OCI-LY1 (cell line): Measurements from ENCODE around the gene NEIL1.
A peak's percentile ranks its signal among the peaks of the same experiment; 100 is the strongest.
"Not testable (repeated sequence)": the region's sequence is repeated elsewhere in the genome, so short reads cannot be mapped to it uniquely, and the experiment has no call there.

Source experiments
- H2AFZ ChIP-seq: fragments of 200-600 bp; sonication (generic), shearing (Covaris generic); 2 replicates; pipeline ENCODE4 v1.6.0; 2014; ENCODE audit warnings: antibody characterized with exemption, mild to moderate bottlenecking, low read length
- H3F3A ChIP-seq: fragments of 200-600 bp; sonication (generic), shearing (Covaris generic); 2 replicates; pipeline ENCODE4 v1.6.0; 2014; ENCODE audit warnings: mild to moderate bottlenecking, antibody characterized with exemption, low read length, moderate library complexity; ENCODE audit not compliant: insufficient read depth
- H3K27ac ChIP-seq: fragments of 200-600 bp; sonication (generic); 2 replicates; pipeline ENCODE4 v1.5.1; 2014; ENCODE audit warnings: low read length, mixed run types, mild to moderate bottlenecking, low read depth; ENCODE audit not compliant: poor library complexity, severe bottlenecking
- H3K27me3 ChIP-seq: fragments of 200-600 bp; sonication (generic); 2 replicates; pipeline ENCODE4 v1.6.0; 2014; ENCODE audit warnings: antibody characterized with exemption, mild to moderate bottlenecking, low read length, moderate library complexity; ENCODE audit not compliant: insufficient read depth
- H3K36me3 ChIP-seq: fragments of 200-600 bp; sonication (generic); 2 replicates; pipeline ENCODE4 v1.6.1; 2014; ENCODE audit warnings: mild to moderate bottlenecking, antibody characterized with exemption, low read length, moderate library complexity, mixed read lengths; ENCODE audit not compliant: insufficient read depth
- H3K4me1 ChIP-seq: fragments of 200-600 bp; sonication (generic); 2 replicates; pipeline ENCODE4 v1.5.1; 2014; ENCODE audit warnings: mild to moderate bottlenecking, low read length, moderate library complexity; ENCODE audit not compliant: insufficient read depth, severe bottlenecking
- H3K4me2 ChIP-seq: fragments of 200-600 bp; sonication (generic), shearing (Covaris generic); 2 replicates; pipeline ENCODE4 v1.6.1; 2014; ENCODE audit warnings: low read length
- H3K4me3 ChIP-seq: fragments of 200-600 bp; sonication (generic); 2 replicates; pipeline ENCODE4 v1.5.1; 2014; ENCODE audit warnings: low read length, low read depth, mild to moderate bottlenecking, mixed read lengths; ENCODE audit not compliant: poor library complexity, severe bottlenecking
- H3K79me2 ChIP-seq: fragments of 200-600 bp; shearing (Covaris generic); 2 replicates; pipeline ENCODE4 v1.6.1; 2016; ENCODE audit warnings: mixed run types, low read length, mixed read lengths; ENCODE audit not compliant: insufficient read depth
- H3K9ac ChIP-seq: fragments of 200-600 bp; sonication (generic), shearing (Covaris generic); 2 replicates; pipeline ENCODE4 v1.6.1; 2014; ENCODE audit warnings: mild to moderate bottlenecking, low read length, mixed read lengths
- H3K9me2 ChIP-seq: fragments of 200-600 bp; sonication (generic), shearing (Covaris generic); 2 replicates; pipeline ENCODE4 v1.6.1; 2014; ENCODE audit warnings: low read depth, mild to moderate bottlenecking, low read length, mixed read lengths
- H3K9me3 ChIP-seq: fragments of 200-600 bp; shearing (Covaris generic); 2 replicates; pipeline ENCODE4 v1.6.1; 2014; ENCODE audit warnings: low read length, mixed read lengths
- H4K20me1 ChIP-seq: fragments of 200-600 bp; sonication (generic), shearing (Covaris generic); 2 replicates; pipeline ENCODE4 v1.6.0; 2016; ENCODE audit warnings: mild to moderate bottlenecking, low read length; ENCODE audit not compliant: insufficient read depth
- CTCF ChIP-seq: fragments of 200-600 bp; sonication (generic), shearing (Covaris generic); IDR thresholded peaks from 2 replicates; pipeline ENCODE4 v1.5.1; 2017; ENCODE audit warnings: mild to moderate bottlenecking, antibody characterized with exemption, low read length, moderate library complexity, mixed read lengths
- EZH2 ChIP-seq: fragments of 200-600 bp; sonication (generic), shearing (Covaris generic); IDR thresholded peaks from 2 replicates; pipeline ENCODE4 v1.8.0; 2017; ENCODE audit warnings: borderline replicate concordance, mixed run types, mild to moderate bottlenecking, antibody characterized with exemption, low read length, moderate library complexity, mixed read lengths

The NEIL1 gene

GRCh38 chr15:75302318-75302717 lies 44.5 kb upstream of the NEIL1 start:
- H3K9me2 ChIP-seq, result no peaks in the 10 kb centered on the region
- H3K79me2 ChIP-seq, result no peaks in the 10 kb centered on the region
- H3F3A ChIP-seq, result no peaks in the 10 kb centered on the region
- TF ChIP-seq CTCF (no peak), EZH2 (no peak)
- no peaks in the 10 kb centered on the region for H4K20me1 ChIP-seq
- H3K9me3 ChIP-seq, result no peaks in the 10 kb centered on the region
- H3K4me2 ChIP-seq, result no peak overlapping the region
- H3K27me3 ChIP-seq, result peaks cover 5% of the 10 kb centered on the region
- no peaks in the 10 kb centered on the region for H3K36me3 ChIP-seq
- no peak overlapping the region for H2AFZ ChIP-seq
- no peak overlapping the region for H3K9ac ChIP-seq
- no peaks in the 10 kb centered on the region for H3K4me1 ChIP-seq
- H3K27ac ChIP-seq, result no peak overlapping the region
- H3K4me3 ChIP-seq, result no peak overlapping the region

- H3K4me3 ChIP-seq, H3K27ac ChIP-seq, H2AFZ ChIP-seq, H3K36me3 ChIP-seq, H4K20me1 ChIP-seq, H3K4me2 ChIP-seq, H3K9me3 ChIP-seq, H3K9me2 ChIP-seq, H3K4me1 ChIP-seq, H3K27me3 ChIP-seq, H3K79me2 ChIP-seq, H3K9ac ChIP-seq, H3F3A ChIP-seq: not testable (repeated sequence)
Observed at GRCh38 chr15:75302753-75303152, 44.1 kb upstream of the NEIL1 start.

- Histone ChIP-seq H3K27ac (no peak overlapping the region), H3K79me2 (no peaks in the 10 kb centered on the region), H3K36me3 (no peaks in the 10 kb centered on the region), H3F3A (no peaks in the 10 kb centered on the region), H3K4me2 (no peak overlapping the region), H3K27me3 (peaks cover 5% of the 10 kb centered on the region), H3K9me2 (no peaks in the 10 kb centered on the region), H4K20me1 (no peaks in the 10 kb centered on the region), H3K9ac (no peak overlapping the region), H2AFZ (no peak overlapping the region), H3K4me1 (no peaks in the 10 kb centered on the region), H3K9me3 (no peaks in the 10 kb centered on the region), H3K4me3 (no peak overlapping the region)
- TF ChIP-seq CTCF (no peak), EZH2 (no peak)
Observed at GRCh38 chr15:75306188-75306587, 40.7 kb upstream of the NEIL1 start.

GRCh38 chr15:75307778-75308390 lies 39.0 kb upstream of the NEIL1 start:
- Histone ChIP-seq H3K27me3 (peaks cover 5% of the 10 kb centered on the region), H3K27ac (no peak overlapping the region), H3K9me2 (no peaks in the 10 kb centered on the region), H3K4me2 (no peak overlapping the region), H3F3A (no peaks in the 10 kb centered on the region), H3K36me3 (no peaks in the 10 kb centered on the region), H4K20me1 (no peaks in the 10 kb centered on the region), H3K4me1 (no peaks in the 10 kb centered on the region), H3K9ac (no peak overlapping the region), H3K9me3 (no peaks in the 10 kb centered on the region), H3K4me3 (no peak overlapping the region), H3K79me2 (no peaks in the 10 kb centered on the region), H2AFZ (no peak overlapping the region)
- TF ChIP-seq CTCF, result peak; percentile 47; the same call in 1 of the 2 replicates
- TF ChIP-seq EZH2, result no peak
